C4-2B (cell line): ENCODE results near the gene CERK.

ENCODE experiments used
- ZFX ChIP-seq: fragments of 450-650 bp; IDR thresholded peaks from 2 replicates; pipeline ENCODE4 v1.6.1; 2017
- TF ChIP-seq, protein P1 (sequence below): fragments of 450-650 bp; conservative IDR thresholded peaks from 2 replicates; pipeline ENCODE4 v1.5.1; 2017; ENCODE audit warnings: mild to moderate bottlenecking

GRCh38 chr22:46663436-46664100 lies 74.5 kb downstream of the CERK start:
- TF ChIP-seq, protein P1, sequence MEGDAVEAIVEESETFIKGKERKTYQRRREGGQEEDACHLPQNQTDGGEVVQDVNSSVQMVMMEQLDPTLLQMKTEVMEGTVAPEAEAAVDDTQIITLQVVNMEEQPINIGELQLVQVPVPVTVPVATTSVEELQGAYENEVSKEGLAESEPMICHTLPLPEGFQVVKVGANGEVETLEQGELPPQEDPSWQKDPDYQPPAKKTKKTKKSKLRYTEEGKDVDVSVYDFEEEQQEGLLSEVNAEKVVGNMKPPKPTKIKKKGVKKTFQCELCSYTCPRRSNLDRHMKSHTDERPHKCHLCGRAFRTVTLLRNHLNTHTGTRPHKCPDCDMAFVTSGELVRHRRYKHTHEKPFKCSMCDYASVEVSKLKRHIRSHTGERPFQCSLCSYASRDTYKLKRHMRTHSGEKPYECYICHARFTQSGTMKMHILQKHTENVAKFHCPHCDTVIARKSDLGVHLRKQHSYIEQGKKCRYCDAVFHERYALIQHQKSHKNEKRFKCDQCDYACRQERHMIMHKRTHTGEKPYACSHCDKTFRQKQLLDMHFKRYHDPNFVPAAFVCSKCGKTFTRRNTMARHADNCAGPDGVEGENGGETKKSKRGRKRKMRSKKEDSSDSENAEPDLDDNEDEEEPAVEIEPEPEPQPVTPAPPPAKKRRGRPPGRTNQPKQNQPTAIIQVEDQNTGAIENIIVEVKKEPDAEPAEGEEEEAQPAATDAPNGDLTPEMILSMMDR = no peak
- TF ChIP-seq ZFX = no peak
